Brain microvascular endothelial cell (primary cell): ENCODE results near the gene ALAS2.
"Not testable (repeated sequence)": the region's sequence is repeated elsewhere in the genome, so short reads cannot be mapped to it uniquely, and the experiment has no call there.

ENCODE experiments used
- DNase-seq: peaks from one replicate; pipeline ENCODE4 v3.0.0-alpha.2; 2020
- H3K27ac ChIP-seq: fragments of 250-450 bp; sonication (Bioruptor Pico); 2 replicates; pipeline ENCODE4 v1.5.1; 2020; ENCODE audit warnings: mild to moderate bottlenecking, moderate library complexity
- H3K27me3 ChIP-seq: fragments of 250-450 bp; sonication (Bioruptor Pico); replicated peaks from 2 replicates; pipeline ENCODE4 v1.5.1; 2020; ENCODE audit warnings: mild to moderate bottlenecking
- H3K36me3 ChIP-seq: fragments of 250-450 bp; sonication (Bioruptor Pico); replicated peaks from 2 replicates; pipeline ENCODE4 v1.5.1; 2020; ENCODE audit warnings: mild to moderate bottlenecking
- H3K4me3 ChIP-seq: 2 replicates; pipeline ENCODE4 v1.5.1; 2011; ENCODE audit warnings: low read depth, mild to moderate bottlenecking, control low read depth, low read length, moderate library complexity
- in situ Hi-C: cut with HindIII; loops from 2 replicates; pipeline ENCODE4 v1.10.0; 2017; ENCODE audit warnings: low sequenced_read_pairs, low pct_ligation_motif_present
- TF ChIP-seq, protein P1 (sequence below): IDR thresholded peaks from 2 replicates; pipeline ENCODE4 v1.5.1; 2011; ENCODE audit warnings: low read depth, mild to moderate bottlenecking, moderate library complexity, low read length, control low read depth, inconsistent platforms; ENCODE audit errors: missing control alignments

Gene ALAS2

DNA sequence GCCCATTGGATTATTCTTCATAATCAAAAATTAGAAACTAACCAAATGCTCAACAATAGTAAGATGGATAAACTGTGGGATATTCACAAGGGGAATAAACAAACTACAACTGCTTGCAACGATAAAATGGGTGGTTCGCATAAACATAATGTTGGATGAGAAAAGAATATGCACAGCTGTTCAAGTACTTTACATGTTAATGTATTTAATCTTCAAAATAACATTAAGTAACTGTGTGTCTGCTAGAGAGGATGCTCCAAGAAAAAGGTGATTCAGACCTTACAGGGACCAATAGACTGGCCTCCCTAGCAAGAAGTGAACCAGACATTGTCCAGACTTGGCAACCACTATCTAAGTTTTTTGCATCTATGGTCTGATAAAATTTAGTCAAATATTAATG is 39.1 kb downstream of the ALAS2 start:
- H3K27ac ChIP-seq: no peak overlapping the region
- no peaks in the 10 kb centered on the region for H3K27me3 ChIP-seq
- DNase-seq: no peak
- no peak overlapping the region for H3K4me3 ChIP-seq
- TF ChIP-seq, protein P1, sequence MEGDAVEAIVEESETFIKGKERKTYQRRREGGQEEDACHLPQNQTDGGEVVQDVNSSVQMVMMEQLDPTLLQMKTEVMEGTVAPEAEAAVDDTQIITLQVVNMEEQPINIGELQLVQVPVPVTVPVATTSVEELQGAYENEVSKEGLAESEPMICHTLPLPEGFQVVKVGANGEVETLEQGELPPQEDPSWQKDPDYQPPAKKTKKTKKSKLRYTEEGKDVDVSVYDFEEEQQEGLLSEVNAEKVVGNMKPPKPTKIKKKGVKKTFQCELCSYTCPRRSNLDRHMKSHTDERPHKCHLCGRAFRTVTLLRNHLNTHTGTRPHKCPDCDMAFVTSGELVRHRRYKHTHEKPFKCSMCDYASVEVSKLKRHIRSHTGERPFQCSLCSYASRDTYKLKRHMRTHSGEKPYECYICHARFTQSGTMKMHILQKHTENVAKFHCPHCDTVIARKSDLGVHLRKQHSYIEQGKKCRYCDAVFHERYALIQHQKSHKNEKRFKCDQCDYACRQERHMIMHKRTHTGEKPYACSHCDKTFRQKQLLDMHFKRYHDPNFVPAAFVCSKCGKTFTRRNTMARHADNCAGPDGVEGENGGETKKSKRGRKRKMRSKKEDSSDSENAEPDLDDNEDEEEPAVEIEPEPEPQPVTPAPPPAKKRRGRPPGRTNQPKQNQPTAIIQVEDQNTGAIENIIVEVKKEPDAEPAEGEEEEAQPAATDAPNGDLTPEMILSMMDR: no peak
- H3K36me3 ChIP-seq: no peaks in the 10 kb centered on the region
- in situ Hi-C loops: no loop called here

DNA sequence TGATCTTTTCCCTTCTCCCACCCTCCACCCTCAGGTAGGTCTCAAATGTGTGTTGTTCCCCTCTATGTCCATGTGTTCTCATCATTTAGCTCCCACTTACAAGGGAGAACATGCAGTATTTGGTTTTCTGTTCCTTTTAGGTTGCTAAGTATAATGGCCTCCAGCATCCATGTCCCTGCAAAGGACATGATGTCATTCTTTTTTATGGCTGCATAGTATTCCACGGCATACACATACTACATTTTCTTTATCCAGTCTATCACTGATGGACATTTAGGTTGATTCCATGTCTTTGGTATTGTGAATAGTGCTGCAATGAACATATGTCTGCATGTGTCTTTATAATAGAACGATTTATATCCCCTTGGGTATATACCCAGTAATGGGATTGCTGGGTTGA is 47.5 kb downstream of the ALAS2 start:
- in situ Hi-C loops, H3K36me3 ChIP-seq, H3K27me3 ChIP-seq, H3K27ac ChIP-seq, H3K4me3 ChIP-seq, DNase-seq: not testable (repeated sequence)

DNA sequence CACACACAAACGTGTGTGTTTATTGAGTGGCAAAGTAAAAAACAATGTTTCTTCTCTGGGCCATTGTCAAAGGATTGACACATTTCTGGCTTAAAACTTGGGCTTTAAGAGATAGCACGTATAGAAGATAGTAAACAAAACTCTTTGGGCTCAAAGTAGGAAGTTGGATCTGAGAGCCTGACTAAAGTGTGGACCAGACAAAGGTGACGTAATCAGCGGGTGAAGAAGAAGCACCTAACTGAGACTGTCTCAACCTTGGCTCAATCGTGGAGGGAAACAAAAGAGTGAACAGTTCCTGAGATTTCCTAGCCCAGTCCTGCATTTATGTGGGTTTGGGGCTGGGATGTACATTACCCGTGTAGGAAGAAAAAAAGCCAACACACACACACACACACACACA is 50.4 kb downstream of the ALAS2 start:
- in situ Hi-C loops: no loop called here
- TF ChIP-seq, protein P1: no peak
- Histone ChIP-seq H3K36me3 (no peaks in the 10 kb centered on the region), H3K4me3 (no peak overlapping the region), H3K27ac (no peak overlapping the region), H3K27me3 (no peaks in the 10 kb centered on the region)
- DNase-seq: no peak

DNA sequence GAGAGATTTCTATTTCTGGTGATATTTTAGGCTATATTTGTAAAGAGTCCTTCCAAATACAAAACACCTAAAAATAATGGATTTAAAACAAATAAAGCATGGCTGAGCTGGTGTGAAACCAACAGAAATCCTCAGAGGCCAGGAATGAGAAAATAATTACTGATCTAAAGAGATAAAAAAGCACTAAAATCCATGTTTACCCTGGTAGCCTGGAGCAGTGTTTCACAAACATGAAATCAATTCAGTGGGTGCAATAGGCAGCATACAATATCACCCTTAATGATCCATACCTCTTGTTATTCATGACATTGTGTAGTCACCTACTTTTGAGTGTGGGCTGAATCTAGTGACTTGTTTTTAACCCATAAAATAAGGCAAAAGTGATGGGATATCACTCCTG is 51.3 kb downstream of the ALAS2 start:
- TF ChIP-seq, protein P1: no peak
- DNase-seq: no peak
- H3K4me3 ChIP-seq: no peak overlapping the region
- no peaks in the 10 kb centered on the region for H3K27me3 ChIP-seq
- H3K27ac ChIP-seq: no peak overlapping the region
- no peaks in the 10 kb centered on the region for H3K36me3 ChIP-seq
- in situ Hi-C loops: no loop called here

DNA sequence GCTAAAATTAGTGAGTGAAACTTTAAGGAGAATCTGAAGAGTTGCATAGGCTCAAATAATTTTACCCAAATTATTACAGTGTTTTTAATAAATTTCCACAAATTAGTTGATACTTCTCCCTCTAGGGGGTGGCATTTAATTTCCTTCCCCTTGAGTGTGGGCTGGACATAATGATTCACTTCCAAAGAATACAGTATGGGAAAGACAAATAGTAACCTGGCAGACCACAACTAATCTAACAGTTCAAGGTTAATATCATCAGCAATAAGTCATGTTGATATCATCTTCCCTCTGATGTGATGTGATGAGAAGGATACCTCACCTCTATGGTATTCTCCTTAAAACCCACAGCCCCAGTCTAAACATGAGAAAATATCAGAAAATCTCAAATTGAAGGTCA is 52.3 kb downstream of the ALAS2 start:
- TF ChIP-seq, protein P1: no peak
- Histone ChIP-seq H3K27ac (no peak overlapping the region), H3K36me3 (no peaks in the 10 kb centered on the region), H3K4me3 (no peak overlapping the region), H3K27me3 (no peaks in the 10 kb centered on the region)
- DNase-seq: no peak
- in situ Hi-C loops: no loop called here

DNA sequence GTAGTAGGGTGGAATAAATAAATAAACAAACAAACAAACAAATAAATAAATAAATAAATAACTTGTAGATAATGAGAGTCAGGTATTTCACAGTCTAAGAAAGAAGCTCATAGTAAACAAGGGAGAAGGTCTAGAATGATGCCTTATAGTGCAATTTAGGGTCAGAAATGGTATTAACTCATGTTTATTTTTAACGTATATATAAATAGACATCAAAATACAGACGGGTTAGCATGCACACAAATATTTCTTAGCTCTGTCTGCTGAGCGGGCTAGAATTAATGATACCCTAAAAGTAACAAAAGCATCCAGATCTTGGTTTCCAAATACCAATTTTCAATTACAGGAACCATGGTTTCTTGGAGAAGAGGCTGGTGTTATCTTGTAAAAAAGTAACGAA is 53.4 kb downstream of the ALAS2 start:
- TF ChIP-seq, protein P1: no peak
- no peak overlapping the region for H3K4me3 ChIP-seq
- no peak for DNase-seq
- no peaks in the 10 kb centered on the region for H3K36me3 ChIP-seq
- no peak overlapping the region for H3K27ac ChIP-seq
- in situ Hi-C loops: no loop called here
- H3K27me3 ChIP-seq: no peaks in the 10 kb centered on the region
